HepG2 (cell line): ENCODE measurements around the gene SLC2A4. TPM values are rescaled to one million over a fixed set of nuclear protein-coding genes. Genes with fewer than 3 reads are reported as not detected.

Source experiments
- ATAC-seq: fragments of 200-7000 bp; cut with Tn5 transposase; 3 replicates; pipeline ENCODE4 v1.9.1; 2020; ENCODE audit warnings: mild to moderate bottlenecking, moderate library complexity
- BruUV-seq: library from RNA; stranded (reverse); fragments of 400-500 nt; replicated peaks from 2 replicates; lab custom pipeline; 2021; lab: Mats Ljungman, UMichigan
- CTCF ChIA-PET: fragments of 300-600 bp; formaldehyde crosslinking; extraction: SDS; loops from one replicate; lab custom pipeline; 2021; ENCODE audit warnings: low total read pairs, inconsistent platforms, low intra/inter-chr PET ratio; lab: Yijun Ruan, JAX
- POLR2A ChIA-PET: fragments of 350-600 bp; sonication (Branson Sonifier 250); formaldehyde crosslinking; loops from one replicate; lab custom pipeline; 2020; ENCODE audit warnings: antibody characterized with exemption, inconsistent platforms; lab: Yijun Ruan, JAX
- DNase-seq: peaks from one replicate; pipeline ENCODE4 v3.0.0-alpha.2; 2015; ENCODE audit warnings: low spot score
- FAIRE-seq: peaks from 3 replicates; lab custom pipeline; 2011; peaks lifted over from hg19 to GRCh38; lab: Jason Lieb, UNC
- H2AFZ ChIP-seq: one replicate; pipeline ENCODE4 v1.6.1; 2011; ENCODE audit warnings: low read length, inconsistent platforms
- H3K27ac ChIP-seq: fragments of 300-600 bp; 3 replicates; pipeline ENCODE4 v1.8.0; 2011; ENCODE audit warnings: mixed run types, mild to moderate bottlenecking, mixed read lengths, low read length, inconsistent platforms; ENCODE audit not compliant: insufficient read depth; ENCODE audit errors: extremely low read length
- H3K27me3 ChIP-seq, 2 experiments: fragments of 200-600 bp in 1 of 2; 2 replicates in 1 of 2; 3 replicates in 1 of 2; pipeline versions ENCODE4 v1.6.0 to v1.8.0; 2011; ENCODE audit warnings: low read length in 2 of 2, mild to moderate bottlenecking in 2 of 2, moderate library complexity in 2 of 2, inconsistent platforms in 1 of 2; ENCODE audit not compliant: insufficient read depth in 2 of 2, control insufficient read depth in 1 of 2
- H3K36me3 ChIP-seq, 2 experiments: fragments of 200-600 bp in 1 of 2; replicated peaks in 1 of 2; 2 replicates in 1 of 2; 3 replicates in 1 of 2; pipeline versions ENCODE4 v1.5.1 to v1.8.0; 2011; ENCODE audit warnings: low read length in 2 of 2, inconsistent platforms in 1 of 2; ENCODE audit not compliant: insufficient read depth in 2 of 2, control insufficient read depth in 1 of 2
- H3K4me1 ChIP-seq: 2 replicates; pipeline ENCODE4 v1.5.1; 2012; ENCODE audit warnings: low read length, inconsistent platforms; ENCODE audit not compliant: insufficient read depth
- H3K4me2 ChIP-seq: 2 replicates; pipeline ENCODE4 v1.6.0; 2011; ENCODE audit warnings: low read depth, low read length, inconsistent platforms
- H3K4me3 ChIP-seq, 3 experiments: fragments of 200-600 bp in 1 of 3; sonication (generic), shearing (Covaris generic) in 1 of 3; replicated peaks in 1 of 3; 2 replicates each; pipeline ENCODE4 v1.5.1; 2011 to 2016; ENCODE audit warnings: low read length in 3 of 3, inconsistent platforms in 2 of 3, low read depth in 2 of 3, mild to moderate bottlenecking in 2 of 3, control low read depth in 1 of 3, mixed read lengths in 1 of 3; ENCODE audit not compliant: insufficient read depth in 1 of 3
- H3K79me2 ChIP-seq: one replicate; pipeline ENCODE4 v1.6.1; 2011; ENCODE audit warnings: low read length, inconsistent platforms; ENCODE audit not compliant: insufficient read depth
- H3K9ac ChIP-seq: 2 replicates; pipeline ENCODE4 v1.6.0; 2011; ENCODE audit warnings: mild to moderate bottlenecking, low read depth, low read length, inconsistent platforms; ENCODE audit not compliant: insufficient read depth
- H3K9me3 ChIP-seq: 2 replicates; pipeline ENCODE4 v1.5.1; 2012; ENCODE audit warnings: mild to moderate bottlenecking, low read length
- H4K20me1 ChIP-seq: 2 replicates; pipeline ENCODE4 v1.6.0; 2011; ENCODE audit warnings: inconsistent platforms, mild to moderate bottlenecking, low read length, moderate library complexity; ENCODE audit not compliant: insufficient read depth
- AGO2 ChIP-seq: fragments of 200-400 bp; formaldehyde crosslinking; optimal IDR thresholded peaks from 2 replicates; pipeline ENCODE3; 2017; ENCODE audit warnings: mild to moderate bottlenecking, low read depth, low read length, moderate library complexity
- AHR ChIP-seq: IDR thresholded peaks from 2 replicates; pipeline ENCODE4 v1.6.1; 2018; ENCODE audit warnings: missing genetic modification reagents, missing compliant biosample characterization
- KAT2B ChIP-seq: fragments of 150-350 bp; IDR thresholded peaks from 2 replicates; pipeline ENCODE4 v1.6.1; 2014; ENCODE audit warnings: low read depth, low read length, borderline replicate concordance
- PLSCR1 ChIP-seq: sonication (generic); formaldehyde crosslinking; IDR thresholded peaks from 2 replicates; pipeline ENCODE4 v1.5.0; 2020; ENCODE audit warnings: missing genetic modification reagents, mild to moderate bottlenecking, borderline replicate concordance
- POLR2A ChIP-seq, 2 experiments: IDR thresholded peaks; 2 replicates each; pipeline ENCODE4 v1.6.1; 2011; ENCODE audit warnings: low read depth in 2 of 2, low read length in 2 of 2, mild to moderate bottlenecking in 1 of 2, moderate library complexity in 1 of 2; ENCODE audit not compliant: insufficient read depth in 1 of 2
- POLR2AphosphoS5 ChIP-seq: IDR thresholded peaks from 2 replicates; pipeline ENCODE4 v1.6.1; 2012; ENCODE audit warnings: low read depth, low read length
- POLR2G ChIP-seq: fragments of 200-400 bp; formaldehyde crosslinking; IDR thresholded peaks from 2 replicates; pipeline ENCODE4 v1.6.1; 2018; ENCODE audit warnings: mild to moderate bottlenecking, low read depth, low read length, moderate library complexity
- RBM22 ChIP-seq: fragments of 200-400 bp; formaldehyde crosslinking; optimal IDR thresholded peaks from 2 replicates; pipeline ENCODE3; 2017; ENCODE audit warnings: mild to moderate bottlenecking, low read length, moderate library complexity
- RFXAP ChIP-seq: sonication (generic); formaldehyde crosslinking; IDR thresholded peaks from 2 replicates; pipeline ENCODE4 v1.4.0; 2020; ENCODE audit warnings: missing genetic modification reagents, borderline replicate concordance
- SMAD9 ChIP-seq: sonication (generic); formaldehyde crosslinking; IDR thresholded peaks from 2 replicates; pipeline ENCODE4 v1.5.1; 2020; ENCODE audit warnings: mild to moderate bottlenecking, missing genetic modification reagents
- SSRP1 ChIP-seq: IDR thresholded peaks from 2 replicates; pipeline ENCODE4 v1.6.1; 2016; ENCODE audit warnings: control low read depth
- STAT5B ChIP-seq: sonication (generic); formaldehyde crosslinking; IDR thresholded peaks from 2 replicates; pipeline ENCODE4 v1.4.0; 2020; ENCODE audit warnings: missing genetic modification reagents
- THYN1 ChIP-seq: sonication (generic); formaldehyde crosslinking; IDR thresholded peaks from 2 replicates; pipeline ENCODE4 v1.8.1; 2023; ENCODE audit warnings: low read depth, mild to moderate bottlenecking, moderate library complexity, missing genetic modification reagents, borderline replicate concordance
- TIGD3 ChIP-seq: sonication (generic); formaldehyde crosslinking; IDR thresholded peaks from 2 replicates; pipeline ENCODE4 v1.5.1; 2020; ENCODE audit warnings: mild to moderate bottlenecking, missing genetic modification reagents, borderline replicate concordance
- ZBTB1 ChIP-seq: sonication (generic); formaldehyde crosslinking; IDR thresholded peaks from 2 replicates; pipeline ENCODE4 v1.4.0; 2020; ENCODE audit warnings: missing genetic modification reagents, borderline replicate concordance
- ZBTB7A ChIP-seq: sonication (generic); formaldehyde crosslinking; IDR thresholded peaks from 2 replicates; pipeline ENCODE4 v1.8.0; 2022; ENCODE audit warnings: mild to moderate bottlenecking, missing genetic modification reagents
- ZFP41 ChIP-seq: sonication (generic); formaldehyde crosslinking; IDR thresholded peaks from 2 replicates; pipeline ENCODE4 v1.4.0; 2020; ENCODE audit warnings: mild to moderate bottlenecking, missing genetic modification reagents, borderline replicate concordance
- ZKSCAN1 ChIP-seq: fragments of 150-350 bp; IDR thresholded peaks from 2 replicates; pipeline ENCODE4 v1.6.1; 2014; ENCODE audit warnings: low read length
- ZMAT3 ChIP-seq: sonication (generic); formaldehyde crosslinking; conservative IDR thresholded peaks from 2 replicates; pipeline ENCODE4 v1.7.0; 2021; ENCODE audit warnings: missing genetic modification reagents
- ZNF205 ChIP-seq: IDR thresholded peaks from 2 replicates; pipeline ENCODE4 v1.6.1; 2018; ENCODE audit warnings: missing biosample characterization, missing genetic modification reagents
- ZNF432 ChIP-seq: sonication (generic); formaldehyde crosslinking; IDR thresholded peaks from 2 replicates; pipeline ENCODE4 v1.5.0; 2020; ENCODE audit warnings: missing genetic modification reagents, mild to moderate bottlenecking, borderline replicate concordance
- ZNF629 ChIP-seq: sonication (generic); formaldehyde crosslinking; conservative IDR thresholded peaks from 2 replicates; pipeline ENCODE4 v1.5.0; 2020; ENCODE audit warnings: missing genetic modification reagents
- ZNF644 ChIP-seq: IDR thresholded peaks from 2 replicates; pipeline ENCODE4 v1.6.1; 2016; ENCODE audit warnings: low read depth
- ZNF782 ChIP-seq: sonication (generic); formaldehyde crosslinking; IDR thresholded peaks from 2 replicates; pipeline ENCODE4 v1.4.0; 2020; ENCODE audit warnings: missing genetic modification reagents, mild to moderate bottlenecking, borderline replicate concordance
- WGBS: methylation state at CpG from one replicate; pipeline ENCODE4 v1.1.6; 2017; ENCODE audit warnings: low lambda C conversion rate; 5-methylcytosine and 5-hydroxymethylcytosine counted together
- in situ Hi-C: cut with HindIII; loops from 2 replicates; pipeline ENCODE4 v1.10.0; 2017; ENCODE audit warnings: low pct_unique_long_range_greater_than_20kb; ENCODE audit not compliant: extremely low pct_ligation_motif_present
- intact Hi-C: fragments of 100-400 bp; cut with micrococcal nuclease; formaldehyde crosslinking; loops from one replicate; pipeline ENCODE4 v1.10.0; 2022; ENCODE audit not compliant: unreplicated experiment
- polyA plus RNA-seq, 8 experiments: library from polyadenylated mRNA; depleted of rRNA in 3 of 8; stranded (reverse) in 7 of 8; unstranded in 1 of 8; fragments of >200 nt; fragmentation: Illumina TruSeq in 4 of 8; extraction: Trizol in 4 of 8; gene quantifications; 2 replicates each; pipeline versions ENCODE4 v1.2.1 to v1.2.3, GENCODE V29; 2011 to 2016; ENCODE audit warnings: low read depth in 4 of 8, missing spikeins in 1 of 8, mixed read lengths in 1 of 8; ENCODE audit not compliant: insufficient read depth in 1 of 8
- total RNA-seq, 5 experiments: library from RNA; depleted of rRNA; stranded (reverse); fragments of >200 nt; fragmentation: Illumina TruSeq; extraction: Trizol; gene quantifications; 2 replicates each; pipeline ENCODE4 v1.2.3, GENCODE V29; 2016; ENCODE audit warnings: low read depth in 1 of 5

SLC2A4 gene
- total and polyA plus RNA-seq, 2 of the 13 experiments (the other 11 are each of a cell fraction or from before 2014, with no cell fraction given) = 4.9 to 5.8 TPM

- no peak for TF ChIP-seq ZBTB7A (CRISPR knock-in tag)
These were observed 29.7 kb downstream of the SLC2A4 start (continued) for GRCh38 chr17:7311110-7311705.

- ChIA-PET POLR2A (interaction anchor here (0.5 to 5.8 kb wide), 13 partner anchors 17 to 272 kb away, joined by 3 to 47 read pairs (median 4); partner anchors contain the start of genes ACADVL, ACAP1, DLG4 and GABARAP), CTCF (no interaction called here)
- H3K36me3 ChIP-seq = peaks cover 21 to 47% of the 10 kb centered on the region in 2 experiments
- H3K79me2 ChIP-seq = peaks cover 50% of the 10 kb centered on the region
- intact Hi-C loops = no loop called here
- H2AFZ ChIP-seq = no peak overlapping the region
- no peak overlapping the region for H3K4me2 ChIP-seq
- H3K27ac ChIP-seq = no peak overlapping the region
- H3K4me1 ChIP-seq = peaks cover 55% of the 10 kb centered on the region
- in situ Hi-C loops = no loop called here
- WGBS = 93% methylated on average over 5 of the region's 7 CpGs
- DNase-seq = no peak
- no peak overlapping the region for H3K4me3 ChIP-seq
- peaks cover 53% of the 10 kb centered on the region for H4K20me1 ChIP-seq
- ATAC-seq = no peak
- no peak overlapping the region for H3K9ac ChIP-seq
- H3K9me3 ChIP-seq = no peaks in the 10 kb centered on the region
- BruUV-seq = no TSS peak
- no peaks in the 10 kb centered on the region for H3K27me3 ChIP-seq
- no peak for FAIRE-seq
- TF ChIP-seq STAT5B = no peak
- no peak for TF ChIP-seq PLSCR1 (CRISPR knock-in tag)
- no peak for TF ChIP-seq ZNF644
- TF ChIP-seq POLR2G = peak; percentile 57
- TF ChIP-seq TIGD3 (CRISPR knock-in tag) = no peak
- TF ChIP-seq RFXAP (CRISPR knock-in tag) = no peak
- TF ChIP-seq ZMAT3 = no peak
- peak; percentile 72 for TF ChIP-seq AGO2
- no peak for TF ChIP-seq ZBTB1 (CRISPR knock-in tag)
- TF ChIP-seq SMAD9 (CRISPR knock-in tag) = no peak
- no peak for TF ChIP-seq KAT2B
- peak; percentile 51; the same call in 1 of the 2 replicates for TF ChIP-seq SSRP1 (CRISPR knock-in tag)
- TF ChIP-seq ZKSCAN1 = no peak
- no peak for TF ChIP-seq ZNF782 (CRISPR knock-in tag)
- TF ChIP-seq AHR (CRISPR knock-in tag) = no peak
- TF ChIP-seq ZNF432 (CRISPR knock-in tag) = no peak
- TF ChIP-seq RBM22 = peak; percentile 68
- no peak for TF ChIP-seq ZNF205 (CRISPR knock-in tag)
- TF ChIP-seq ZFP41 = no peak
- TF ChIP-seq POLR2AphosphoS5 = peak; percentile 34
- peak in 1 of 2 experiments; percentile 11; a peak in 2 of 4 replicates for TF ChIP-seq POLR2A (IDR thresholded peaks at IDR 0.05; ENCODE audit: insufficient read depth in 1 of 2, low read depth in 2 of 2, low read length in 2 of 2)
- TF ChIP-seq THYN1 (CRISPR knock-in tag) = no peak
- no peak for TF ChIP-seq ZNF629 (CRISPR knock-in tag)
These were observed 31.0 kb downstream of the SLC2A4 start for GRCh38 chr17:7312432-7313087.
